ENCODE results near the gene SORCS1. TPM values are rescaled to one million over a fixed set of nuclear protein-coding genes. Genes with fewer than 3 reads are reported as not detected.

Gene SORCS1
- total RNA-seq, 1 donor from 2014 or later: not detected

- no peaks in the 10 kb centered on the region for H3K27me3 ChIP-seq (ENCODE audit: control insufficient read depth, insufficient read depth, low read length)
- DNase-seq (ENCODE audit: low read depth) (no peak), FAIRE-seq (no peak)
- H3K4me3 ChIP-seq (ENCODE audit: low read depth, low read length): no peak overlapping the region
- H3K36me3 ChIP-seq (ENCODE audit: control insufficient read depth, insufficient read depth, low read length): no peaks in the 10 kb centered on the region
- no peak for TF ChIP-seq CTCF (IDR thresholded peaks at IDR 0.05; ENCODE audit: insufficient read depth, low read length, severe bottlenecking)
These were observed 182.9 kb downstream of the SORCS1 start for GRCh38 chr10:106981452-106982075.

GRCh38 chr10:106980495-106981451 is 183.7 kb downstream of the SORCS1 start:
- H3K27me3 ChIP-seq (ENCODE audit: control insufficient read depth, insufficient read depth, low read length): no peaks in the 10 kb centered on the region
- no peak overlapping the region for H3K4me3 ChIP-seq (ENCODE audit: low read depth, low read length)
- FAIRE-seq (no peak), DNase-seq (ENCODE audit: low read depth) (no peak)
- no peaks in the 10 kb centered on the region for H3K36me3 ChIP-seq (ENCODE audit: control insufficient read depth, insufficient read depth, low read length)
- no peak for TF ChIP-seq CTCF (IDR thresholded peaks at IDR 0.05; ENCODE audit: insufficient read depth, low read length, severe bottlenecking)

GRCh38 chr10:106978756-106979155 is 185.8 kb downstream of the SORCS1 start:
- no peak for TF ChIP-seq CTCF (IDR thresholded peaks at IDR 0.05; ENCODE audit: insufficient read depth, low read length, severe bottlenecking)
- H3K36me3 ChIP-seq (ENCODE audit: control insufficient read depth, insufficient read depth, low read length): no peaks in the 10 kb centered on the region
- H3K4me3 ChIP-seq (ENCODE audit: low read depth, low read length): no peak overlapping the region
- no peak for FAIRE-seq
- no peaks in the 10 kb centered on the region for H3K27me3 ChIP-seq (ENCODE audit: control insufficient read depth, insufficient read depth, low read length)
- no peak for DNase-seq (ENCODE audit: low read depth)

GRCh38 chr10:106973716-106974115 is 190.8 kb downstream of the SORCS1 start:
- FAIRE-seq (no peak), DNase-seq (ENCODE audit: low read depth) (no peak)
- Histone ChIP-seq H3K36me3 (ENCODE audit: control insufficient read depth, insufficient read depth, low read length) (no peaks in the 10 kb centered on the region), H3K27me3 (ENCODE audit: control insufficient read depth, insufficient read depth, low read length) (no peaks in the 10 kb centered on the region), H3K4me3 (ENCODE audit: low read depth, low read length) (no peak overlapping the region)
- no peak for TF ChIP-seq CTCF (IDR thresholded peaks at IDR 0.05; ENCODE audit: insufficient read depth, low read length, severe bottlenecking)

- Histone ChIP-seq H3K27me3 (ENCODE audit: control insufficient read depth, insufficient read depth, low read length) (no peaks in the 10 kb centered on the region), H3K4me3 (ENCODE audit: low read depth, low read length) (no peak overlapping the region), H3K36me3 (ENCODE audit: control insufficient read depth, insufficient read depth, low read length) (no peaks in the 10 kb centered on the region)
- no peak for DNase-seq (ENCODE audit: low read depth)
- FAIRE-seq: no peak
- TF ChIP-seq CTCF (IDR thresholded peaks at IDR 0.05; ENCODE audit: insufficient read depth, low read length, severe bottlenecking): no peak
These were observed 191.2 kb downstream of the SORCS1 start for GRCh38 chr10:106973288-106973687.
